H1 (cell line): ENCODE data around the gene RPL41. TPM values are rescaled to one million over a fixed set of nuclear protein-coding genes. Genes with fewer than 3 reads are reported as not detected.

Source experiments
- CTCF ChIA-PET: fragments of 300-600 bp; sonication (Branson Sonifier 250); formaldehyde crosslinking; loops from one replicate; lab custom pipeline; 2021; ENCODE audit not compliant: partially characterized antibody; lab: Charles Lee
- POLR2A ChIA-PET: fragments of 300-600 bp; sonication (Branson Sonifier 250); formaldehyde crosslinking; loops from one replicate; lab custom pipeline; 2021; ENCODE audit warnings: inconsistent platforms; ENCODE audit not compliant: partially characterized antibody; lab: Charles Lee
- DNase-seq, 2 experiments: peaks; one replicate each; pipeline versions ENCODE4 v3.0.0 to v3.0.0-alpha.2; 2010 to 2022; ENCODE audit warnings: low spot score in 2 of 2, low read depth in 1 of 2, mixed read lengths in 1 of 2
- FAIRE-seq: peaks from 2 replicates; lab custom pipeline; 2011; peaks lifted over from hg19 to GRCh38; lab: Jason Lieb, UNC
- H2AFZ ChIP-seq: 2 replicates; pipeline ENCODE4 v1.8.1; 2012; ENCODE audit warnings: low read length, inconsistent platforms
- H2AK5ac ChIP-seq: 2 replicates; pipeline ENCODE4 v1.6.1; 2013; ENCODE audit warnings: low read depth, low read length
- H2BK120ac ChIP-seq: replicated peaks from 2 replicates; pipeline ENCODE3; 2013; ENCODE audit warnings: low read depth, low read length, inconsistent platforms
- H2BK12ac ChIP-seq: 2 replicates; pipeline ENCODE4 v1.6.1; 2013; ENCODE audit warnings: low read depth, low read length
- H2BK15ac ChIP-seq: 2 replicates; pipeline ENCODE4 v1.6.1; 2013; ENCODE audit warnings: low read length
- H2BK20ac ChIP-seq: 2 replicates; pipeline ENCODE4 v1.6.1; 2013; ENCODE audit warnings: low read length
- H2BK5ac ChIP-seq: 2 replicates; pipeline ENCODE4 v1.6.1; 2013; ENCODE audit warnings: low read depth, low read length
- H3K14ac ChIP-seq: 2 replicates; pipeline ENCODE4 v1.6.1; 2013; ENCODE audit warnings: inconsistent platforms; ENCODE audit not compliant: insufficient read length
- H3K18ac ChIP-seq: 2 replicates; pipeline ENCODE4 v1.6.1; 2013; ENCODE audit warnings: low read length; ENCODE audit errors: extremely low read depth
- H3K23ac ChIP-seq: 2 replicates; pipeline ENCODE4 v1.6.1; 2013; ENCODE audit warnings: inconsistent platforms; ENCODE audit not compliant: insufficient read length
- H3K23me2 ChIP-seq: 2 replicates; pipeline ENCODE4 v1.6.1; 2013; ENCODE audit warnings: low read depth, low read length
- H3K27ac ChIP-seq: 2 replicates; pipeline ENCODE4 v1.6.1; 2011; ENCODE audit warnings: low read depth, low read length, inconsistent platforms
- H3K27me3 ChIP-seq, 4 experiments: replicated peaks in 1 of 4; 1 replicate in 1 of 4; 2 replicates in 3 of 4; pipeline versions ENCODE4 v1.6.1 to v1.8.1; 2011 to 2013; ENCODE audit warnings: low read length in 3 of 4, mild to moderate bottlenecking in 3 of 4, inconsistent platforms in 2 of 4, mixed read lengths in 2 of 4, moderate library complexity in 1 of 4; ENCODE audit not compliant: control insufficient read depth in 3 of 4, insufficient read depth in 3 of 4; ENCODE audit errors: extremely low read depth in 1 of 4
- H3K36me3 ChIP-seq, 4 experiments: 2 replicates each; pipeline versions ENCODE4 v1.6.1 to v1.8.1; 2011 to 2013; ENCODE audit warnings: mild to moderate bottlenecking in 4 of 4, low read length in 3 of 4, moderate library complexity in 2 of 4, control low read depth in 1 of 4, inconsistent platforms in 1 of 4; ENCODE audit not compliant: insufficient read depth in 4 of 4, control insufficient read depth in 2 of 4
- H3K4ac ChIP-seq: replicated peaks from 2 replicates; pipeline ENCODE3; 2013; ENCODE audit warnings: low read length, low read depth, mixed read lengths, inconsistent platforms; ENCODE audit not compliant: insufficient read length
- H3K4me1 ChIP-seq, 4 experiments: replicated peaks in 1 of 4; 1 replicate in 1 of 4; 2 replicates in 3 of 4; pipeline versions ENCODE4 v1.6.1 to v1.8.1; 2011 to 2013; ENCODE audit warnings: low read length in 3 of 4, inconsistent platforms in 2 of 4, mixed read lengths in 1 of 4; ENCODE audit not compliant: insufficient read depth in 4 of 4, control insufficient read depth in 3 of 4
- H3K4me2 ChIP-seq, 2 experiments: 2 replicates each; pipeline versions ENCODE4 v1.6.1 to v1.8.1; 2011 to 2013; ENCODE audit warnings: low read depth in 2 of 2, low read length in 2 of 2, control low read depth in 1 of 2, inconsistent platforms in 1 of 2, mild to moderate bottlenecking in 1 of 2; ENCODE audit not compliant: insufficient read depth in 1 of 2
- H3K4me3 ChIP-seq, 4 experiments: fragments of 200-600, 300-600 bp in 1 of 4; sonication (generic), shearing (Covaris generic), sonication (Bioruptor Twin) in 1 of 4; 2 replicates each; pipeline versions ENCODE4 v1.5.1 to v1.8.1; 2011 to 2016; ENCODE audit warnings: low read length in 4 of 4, low read depth in 3 of 4, control low read depth in 2 of 4, inconsistent platforms in 2 of 4, mild to moderate bottlenecking in 2 of 4, mixed read lengths in 1 of 4, moderate library complexity in 1 of 4; ENCODE audit not compliant: insufficient read depth in 2 of 4; ENCODE audit errors: extremely low read depth in 1 of 4
- H3K56ac ChIP-seq: replicated peaks from 2 replicates; pipeline ENCODE3; 2013; ENCODE audit warnings: low read depth, mild to moderate bottlenecking, mixed read lengths, low read length, inconsistent platforms; ENCODE audit not compliant: insufficient read length
- H3K79me1 ChIP-seq: 2 replicates; pipeline ENCODE4 v1.6.1; 2013; ENCODE audit warnings: low read depth, low read length, control low read depth
- H3K79me2 ChIP-seq, 2 experiments: 2 replicates each; pipeline versions ENCODE4 v1.6.1 to v1.8.1; 2012 to 2013; ENCODE audit warnings: low read length in 2 of 2, mild to moderate bottlenecking in 2 of 2, inconsistent platforms in 1 of 2; ENCODE audit not compliant: insufficient read depth in 2 of 2, control insufficient read depth in 1 of 2
- H3K9ac ChIP-seq, 4 experiments: replicated peaks in 1 of 4; 1 replicate in 1 of 4; 2 replicates in 3 of 4; pipeline versions ENCODE4 v1.6.1 to v1.8.1; 2011 to 2013; ENCODE audit warnings: low read depth in 3 of 4, low read length in 3 of 4, control low read depth in 2 of 4, mild to moderate bottlenecking in 2 of 4, moderate library complexity in 2 of 4, inconsistent platforms in 1 of 4; ENCODE audit errors: extremely low read depth in 1 of 4
- H3K9me3 ChIP-seq, 2 experiments: 2 replicates each; pipeline versions ENCODE4 v1.6.1 to v1.8.1; 2012 to 2013; ENCODE audit warnings: mild to moderate bottlenecking in 2 of 2, moderate library complexity in 2 of 2, control low read depth in 1 of 2, inconsistent platforms in 1 of 2, low read depth in 1 of 2, low read length in 1 of 2, mixed read lengths in 1 of 2; ENCODE audit not compliant: insufficient read depth in 2 of 2
- H4K20me1 ChIP-seq, 2 experiments: replicated peaks in 1 of 2; 2 replicates each; pipeline versions ENCODE3 to v1.8.1; 2011 to 2013; ENCODE audit warnings: inconsistent platforms in 2 of 2, low read length in 2 of 2, mild to moderate bottlenecking in 1 of 2; ENCODE audit not compliant: insufficient read depth in 2 of 2, control insufficient read depth in 1 of 2
- H4K5ac ChIP-seq: 2 replicates; pipeline ENCODE4 v1.6.1; 2013; ENCODE audit warnings: low read length, low read depth, mixed read lengths, inconsistent platforms; ENCODE audit not compliant: insufficient read length
- H4K8ac ChIP-seq: 2 replicates; pipeline ENCODE4 v1.8.0; 2013; ENCODE audit warnings: mild to moderate bottlenecking, moderate library complexity, low read length, inconsistent platforms; ENCODE audit not compliant: insufficient read depth; ENCODE audit errors: extremely low read depth
- H4K91ac ChIP-seq: replicated peaks from 2 replicates; pipeline ENCODE3; 2013; ENCODE audit warnings: low read length, mixed read lengths, inconsistent platforms; ENCODE audit not compliant: insufficient read length
- BRCA1 ChIP-seq: IDR thresholded peaks from 2 replicates; pipeline ENCODE4 v1.6.1; 2012; ENCODE audit warnings: low read depth, low read length, improper control_type of control experiment
- CREB1 ChIP-seq: IDR thresholded peaks from 2 replicates; pipeline ENCODE4 v1.6.1; 2012; ENCODE audit warnings: inconsistent platforms
- CTBP2 ChIP-seq: IDR thresholded peaks from 2 replicates; pipeline ENCODE4 v1.7.0; 2011; ENCODE audit warnings: borderline replicate concordance, mild to moderate bottlenecking, moderate library complexity, mixed read lengths, low read length; ENCODE audit not compliant: insufficient read depth, insufficient read length
- EGR1 ChIP-seq: IDR thresholded peaks from 2 replicates; pipeline ENCODE4 v1.6.1; 2011; ENCODE audit warnings: low read depth, low read length, borderline replicate concordance
- GABPA ChIP-seq: IDR thresholded peaks from 2 replicates; pipeline ENCODE4 v1.6.1; 2011; ENCODE audit warnings: mild to moderate bottlenecking, low read length, moderate library complexity, borderline replicate concordance; ENCODE audit not compliant: insufficient read depth
- KDM1A ChIP-seq: fragments of 200-600, 300-600 bp; sonication (generic); IDR thresholded peaks from 2 replicates; pipeline ENCODE4 v1.7.1; 2016; ENCODE audit warnings: mild to moderate bottlenecking, low read length, borderline replicate concordance
- MAX ChIP-seq: IDR thresholded peaks from 2 replicates; pipeline ENCODE4 v1.6.1; 2012; ENCODE audit warnings: inconsistent platforms
- RFX5 ChIP-seq: IDR thresholded peaks from 2 replicates; pipeline ENCODE4 v1.6.1; 2011; ENCODE audit warnings: low read depth, low read length, improper control_type of control experiment, borderline replicate concordance
- SP4 ChIP-seq: IDR thresholded peaks from 2 replicates; pipeline ENCODE4 v1.6.1; 2012; ENCODE audit warnings: low read length, inconsistent platforms
- TAF1 ChIP-seq: IDR thresholded peaks from 2 replicates; pipeline ENCODE4 v1.6.1; 2011; ENCODE audit warnings: mild to moderate bottlenecking, low read depth, low read length
- TCF12 ChIP-seq: IDR thresholded peaks from 2 replicates; pipeline ENCODE4 v1.6.1; 2011; ENCODE audit warnings: low read depth, mild to moderate bottlenecking, low read length
- TEAD4 ChIP-seq: IDR thresholded peaks from 2 replicates; pipeline ENCODE4 v1.6.1; 2012; ENCODE audit warnings: low read depth, low read length, inconsistent platforms, mixed read lengths
- WGBS, 2 experiments: shearing (Covaris generic) in 1 of 2; methylation state at CpG; one replicate each; pipeline versions ENCODE4 v1.1.6 to v1.1.7; 2013 to 2015; ENCODE audit warnings: low lambda C conversion rate in 2 of 2, mixed read lengths in 2 of 2, inconsistent platforms in 1 of 2, low coverage in 1 of 2, missing lambda C conversion rate in 1 of 2; ENCODE audit not compliant: insufficient replicate concordance in 2 of 2, insufficient coverage in 1 of 2, insufficient read length in 1 of 2; ENCODE audit errors: extremely low coverage in 1 of 2, missing lambda C conversion rate in 1 of 2; 5-methylcytosine and 5-hydroxymethylcytosine counted together
- polyA plus RNA-seq, 7 experiments: library from polyadenylated mRNA; depleted of rRNA in 3 of 7; stranded (reverse) in 5 of 7; unstranded in 2 of 7; fragments of >200 nt in 5 of 7; fragments of 200-250 nt in 2 of 7; gene quantifications; 1 replicate in 5 of 7; 2 replicates in 1 of 7; 4 replicates in 1 of 7; pipeline versions ENCODE4 v1.2.1 to v1.2.3, GENCODE V29; 2011 to 2013; ENCODE audit warnings: missing spikeins in 2 of 7, mixed read lengths in 2 of 7
- total RNA-seq: library from RNA; stranded (reverse); fragmentation: NEBNext Ultra II Directional; extraction: Animal tissue kit (Norgen Biotek cat#: 25700); gene quantifications from 2 replicates; pipeline ENCODE4 v1.2.1, GENCODE V29; 2021

The RPL41 gene
- total and polyA plus RNA-seq, 2 of the 8 experiments (the other 6 are each of a cell fraction or from before 2014, with no cell fraction given) = 4,440 to 16,488 TPM

DNA sequence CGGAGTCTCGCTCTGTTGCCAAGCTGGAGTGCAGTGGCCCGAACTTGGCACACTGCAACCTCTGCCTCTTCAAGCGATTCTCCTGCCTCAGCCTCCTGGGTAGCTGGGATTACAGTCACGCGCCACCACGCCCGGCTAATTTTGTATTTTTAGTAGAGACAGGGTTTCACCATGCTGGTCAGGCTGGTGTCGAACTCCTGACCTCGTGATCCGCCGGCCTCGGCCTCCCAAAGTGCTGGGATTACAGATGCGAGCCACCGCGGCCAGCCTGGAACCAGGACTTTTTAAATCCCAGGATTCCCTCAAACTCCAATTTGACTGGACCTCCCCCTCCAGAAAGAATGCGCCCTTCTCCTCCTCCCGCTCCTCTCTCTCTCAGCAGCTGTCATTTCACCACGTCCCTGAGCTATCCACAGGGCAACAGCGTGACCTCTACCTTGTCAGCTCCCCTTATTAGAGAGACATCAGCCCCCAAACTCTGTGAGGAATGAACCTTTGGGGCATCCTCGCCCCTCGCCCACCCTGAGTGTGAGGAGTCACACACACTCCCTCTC, 13.6 kb downstream of the RPL41 start:
- Histone ChIP-seq H3K36me3 (peaks cover 11 to 43% (median 34%) of the 10 kb centered on the region in 4 experiments), H3K9me3 (no peaks in the 10 kb centered on the region; a peak in 1 of 4 replicates), H3K4me3 (peak overlapping the region in 2 of 4 experiments; percentile 90 to 95; a peak in 5 of 8 replicates), H2BK15ac (no peak overlapping the region), H2BK5ac (no peak overlapping the region), H2AK5ac (no peak overlapping the region), H3K79me1 (no peaks in the 10 kb centered on the region), H4K8ac (no peak overlapping the region), H2AFZ (no peak overlapping the region), H3K23ac (no peak overlapping the region), H2BK120ac (no peak overlapping the region), H3K56ac (no peak overlapping the region), H4K91ac (no peak overlapping the region), H4K5ac (no peak overlapping the region), H2BK12ac (no peak overlapping the region), H4K20me1 (peaks cover 0 to 2% of the 10 kb centered on the region in 2 experiments), H2BK20ac (no peak overlapping the region), H3K4me1 (peaks cover 0 to 13% (median 5%) of the 10 kb centered on the region in 4 experiments; a peak in 5 of 7 replicates), H3K14ac (no peak overlapping the region), H3K9ac (no peak overlapping the region), H3K27ac (no peak overlapping the region), H3K79me2 (peaks cover 0 to 10% of the 10 kb centered on the region in 2 experiments; a peak in 1 of 4 replicates), H3K4ac (no peak overlapping the region), H3K18ac (no peak overlapping the region), H3K4me2 (peak overlapping the region; percentile 96 to 98; a peak in 3 of 4 replicates), H3K27me3 (no peaks in the 10 kb centered on the region), H3K23me2 (peaks cover 12% of the 10 kb centered on the region)
- DNase-seq (no peak), FAIRE-seq (no peak)
- POLR2A ChIA-PET = interaction anchor here (0.7 to 5.3 kb wide), 5 partner anchors 12 to 78 kb away, joined by 3 to 161 read pairs (median 4); partner anchors contain the start of genes PA2G4, RPL41 and ZC3H10
- WGBS, 2 experiments = 89% methylated on average over 20 of the region's 22 CpGs; no CpG with 5 or more reads in 1 of the 2 experiments
- CTCF ChIA-PET = interaction anchor here (0.6 to 5.4 kb wide), 6 partner anchors 11 to 128 kb away, joined by 3 to 46 read pairs (median 5); partner anchors contain the start of genes ANKRD52 and ZC3H10
- no peak for TF ChIP-seq CTBP2
- TF ChIP-seq TCF12 = no peak
- no peak for TF ChIP-seq CREB1
- TF ChIP-seq KDM1A = no peak
- TF ChIP-seq RFX5 = no peak
- TF ChIP-seq TAF1 = no peak
- TF ChIP-seq GABPA = no peak
- no peak for TF ChIP-seq MAX
- TF ChIP-seq TEAD4 = no peak
- no peak for TF ChIP-seq BRCA1
- TF ChIP-seq SP4 = no peak
- no peak for TF ChIP-seq EGR1
